ENCODE results near the gene PALM3. TPM values are rescaled to one million over a fixed set of nuclear protein-coding genes. Genes with fewer than 3 reads are reported as not detected.

PALM3 gene
- total RNA-seq, 2 experiments from 2014 or later, result not detected

DNA sequence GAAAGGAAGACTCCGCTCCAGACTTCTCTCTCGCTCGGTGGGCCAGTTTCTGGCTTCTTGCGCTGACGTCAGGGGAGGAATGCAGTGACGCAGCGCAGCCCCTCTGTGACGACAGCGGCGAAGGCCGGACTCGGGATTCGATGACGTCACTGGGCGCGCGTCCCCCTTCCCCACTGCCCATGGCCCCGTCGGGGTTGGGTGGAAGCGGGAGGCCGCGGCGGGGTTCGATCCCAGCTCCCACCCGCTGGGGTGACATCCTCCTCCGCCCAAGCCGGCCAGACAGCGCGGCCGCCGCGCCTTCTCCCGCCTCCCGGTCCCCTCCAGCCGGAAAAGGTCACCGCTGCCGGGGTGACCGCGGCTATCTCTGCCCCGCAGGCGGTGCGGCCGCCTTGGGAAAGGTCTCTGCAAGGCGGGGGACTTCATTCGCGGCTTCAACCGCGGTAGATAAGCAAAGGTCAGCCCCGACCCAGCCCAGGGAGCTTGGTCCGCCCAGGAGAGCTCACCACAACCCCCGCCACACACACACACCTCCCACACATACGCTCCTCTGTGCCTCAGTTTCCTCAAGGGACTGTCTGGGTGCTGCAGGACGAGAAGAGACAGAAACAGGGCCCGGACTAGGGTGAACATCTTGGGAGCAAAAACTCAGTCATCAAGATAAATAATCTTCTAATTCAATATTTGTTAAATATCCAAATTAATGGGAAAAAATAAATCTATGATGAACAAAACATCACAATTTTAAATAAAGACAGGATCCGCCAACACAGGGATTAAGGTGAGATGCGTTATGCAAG, 54.9 kb downstream of the PALM3 start:
- TF ChIP-seq CTCF (IDR thresholded peaks at IDR 0.05), result no peak
- no peaks in the 10 kb centered on the region for H3K27me3 Mint-ChIP-seq
- ATAC-seq (peak; percentile 9), DNase-seq (peak; percentile 39)
- ChIA-PET POLR2A (interaction anchor here (0.6 to 9.9 kb wide), 6 partner anchors 20 to 129 kb away, joined by 3 to 96 read pairs (median 4); partner anchors contain the start of gene IL27RA), CTCF (interaction anchor here (1.0 to 1.7 kb wide), 4 partner anchors 24 to 104 kb away, joined by 3 to 10 read pairs (median 4); partner anchors contain the start of gene IL27RA)
- no peaks in the 10 kb centered on the region for H3K36me3 Mint-ChIP-seq (ENCODE audit: low read depth)
- H3K4me3 Mint-ChIP-seq, result peak overlapping the region; percentile 88
- peak overlapping the region; percentile 98 for H3K27ac Mint-ChIP-seq
- intact Hi-C loops (cut with micrococcal nuclease), result no loop called here
- no peaks in the 10 kb centered on the region for H3K9me3 Mint-ChIP-seq
- H3K4me1 Mint-ChIP-seq (ENCODE audit: low read depth), result peaks cover 32% of the 10 kb centered on the region

- Mint-ChIP-seq H3K27me3 (no peaks in the 10 kb centered on the region), H3K36me3 (ENCODE audit: low read depth) (no peaks in the 10 kb centered on the region), H3K4me3 (peak within 1 kb of the TSS; percentile 88), H3K9me3 (no peaks in the 10 kb centered on the region), H3K27ac (peak within 1 kb of the TSS; percentile 98), H3K4me1 (ENCODE audit: low read depth) (peaks cover 38% of the 10 kb centered on the region)
- intact Hi-C loops (cut with micrococcal nuclease), result no loop called here
- ATAC-seq (peak; percentile 80), DNase-seq (peak; percentile 100)
- CTCF ChIA-PET, result interaction anchor here (1.0 to 1.7 kb wide), 3 partner anchors 25 to 75 kb away, joined by 3 to 10 read pairs (median 4); partner anchors contain the start of gene IL27RA
- POLR2A ChIA-PET, result interaction anchor here (0.6 to 9.9 kb wide), 7 partner anchors 13 to 130 kb away, joined by 3 to 96 read pairs (median 5); partner anchors contain the start of gene IL27RA
- TF ChIP-seq CTCF (IDR thresholded peaks at IDR 0.05), result no peak
Observed at GRCh38 chr19:14006085-14006765, 55.7 kb downstream of the PALM3 start, which contains the start of gene RFX1. Gene RFX1 (minus strand): TSS chr19:14006320. CDS start chr19:13993843, 12,477 bp downstream.

- Mint-ChIP-seq H3K9me3 (no peaks in the 10 kb centered on the region), H3K27me3 (no peaks in the 10 kb centered on the region), H3K27ac (peak overlapping the region; percentile 98), H3K4me1 (ENCODE audit: low read depth) (peaks cover 43% of the 10 kb centered on the region), H3K4me3 (peak overlapping the region; percentile 88), H3K36me3 (ENCODE audit: low read depth) (peaks cover 4% of the 10 kb centered on the region)
- DNase-seq, result peak; percentile 95
- no peak for TF ChIP-seq CTCF (IDR thresholded peaks at IDR 0.05)
- intact Hi-C loops (cut with micrococcal nuclease), result no loop called here
- ChIA-PET POLR2A (interaction anchor here (1.0 to 9.9 kb wide), 8 partner anchors 12 to 145 kb away, joined by 3 to 96 read pairs (median 5); partner anchors contain the start of gene IL27RA), CTCF (interaction anchor here (0.5 to 1.7 kb wide), 3 partner anchors 26 to 322 kb away, joined by 3 to 10 read pairs (median 4); partner anchors contain the start of gene IL27RA)
- ATAC-seq, result peak; percentile 57
Observed at GRCh38 chr19:14005349-14006084, 56.4 kb downstream of the PALM3 start.

DNA sequence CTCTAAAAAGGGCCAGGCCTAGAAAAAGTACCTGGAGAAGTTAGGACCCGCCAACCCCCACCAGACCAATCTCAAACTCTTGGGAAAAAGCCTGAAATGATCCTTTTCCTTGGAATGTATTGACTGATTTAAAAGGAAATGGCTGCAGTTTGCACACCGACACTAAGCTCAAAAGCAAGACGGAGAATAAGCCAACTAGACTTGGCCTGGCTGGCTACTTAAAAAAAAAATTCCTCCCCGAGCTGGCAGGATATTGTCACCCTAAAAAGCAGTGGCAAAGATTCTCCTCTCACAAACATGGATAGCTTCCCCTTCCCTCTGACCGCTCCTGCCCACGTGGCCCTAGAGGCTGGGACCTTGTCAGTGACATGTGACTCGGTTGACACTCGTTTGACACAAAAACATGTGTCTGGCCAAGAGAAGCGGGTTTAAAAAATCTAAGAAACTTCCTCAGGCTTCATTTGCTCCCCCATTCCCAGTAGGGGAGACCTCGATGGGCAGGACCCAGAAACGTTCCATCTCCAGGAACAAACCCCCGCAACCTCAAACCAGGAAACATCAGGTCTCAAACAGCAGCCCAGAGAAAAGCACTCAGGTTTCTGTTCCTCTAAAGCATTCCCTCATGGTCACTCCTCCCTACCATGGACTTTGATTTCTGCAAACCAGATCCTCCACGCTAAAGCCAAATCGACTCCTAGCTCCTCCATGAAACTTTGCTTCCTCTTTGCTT, 57.1 kb downstream of the PALM3 start:
- Mint-ChIP-seq H3K4me3 (peak overlapping the region; percentile 88), H3K9me3 (no peaks in the 10 kb centered on the region), H3K36me3 (ENCODE audit: low read depth) (peaks cover 10% of the 10 kb centered on the region), H3K27ac (peak overlapping the region; percentile 89), H3K4me1 (ENCODE audit: low read depth) (peaks cover 47% of the 10 kb centered on the region), H3K27me3 (no peaks in the 10 kb centered on the region)
- CTCF ChIA-PET, result interaction anchor here (1.1 to 2.6 kb wide), 4 partner anchors 17 to 54 kb away, joined by 3 to 11 read pairs (median 7); partner anchors contain the start of gene IL27RA
- POLR2A ChIA-PET, result interaction anchor here (1.0 to 9.9 kb wide), 6 partner anchors 12 to 144 kb away, joined by 3 to 96 read pairs (median 4); no protein-coding TSS in a partner anchor
- no peak for DNase-seq
- ATAC-seq, result no peak
- no peak for TF ChIP-seq CTCF (IDR thresholded peaks at IDR 0.05)
- intact Hi-C loops (cut with micrococcal nuclease), result no loop called here

Other genes starting within 250 kb of the PALM3 start
- gene NANOS3, start 184.9 kb downstream of the PALM3 start, total RNA-seq, result 1 to 10 TPM in 1 of 2 experiments, under 1 TPM in 1; 0.56 to 1.3 TPM
- gene BRME1, start 156.0 kb downstream of the PALM3 start, total RNA-seq, result 1 to 10 TPM; 3.6 to 5.2 TPM
- 10 to 100 TPM; 22.4 to 23.8 TPM for gene CC2D1A, start 155.9 kb downstream of the PALM3 start, total RNA-seq
- gene PODNL1, start 123.7 kb downstream of the PALM3 start, total RNA-seq, result not detected
- 10 to 100 TPM; 51.3 to 51.9 TPM for gene DCAF15, start 109.6 kb downstream of the PALM3 start, total RNA-seq
- 10 to 100 TPM; 13.3 to 14.1 TPM for gene RFX1, start 55.8 kb downstream of the PALM3 start, total RNA-seq
- not detected for gene RLN3, start 33.9 kb downstream of the PALM3 start, total RNA-seq
- 10 to 100 TPM; 46.5 to 48.2 TPM for gene IL27RA, start 30.3 kb downstream of the PALM3 start, total RNA-seq
- 1 to 10 TPM; 1.4 to 1.5 TPM for gene MISP3, start 10.7 kb upstream of the PALM3 start, total RNA-seq
- not detected for gene C19orf67, start 23.7 kb upstream of the PALM3 start, total RNA-seq
- gene SAMD1, start 28.7 kb upstream of the PALM3 start, total RNA-seq, result 10 to 100 TPM; 62.1 to 66.9 TPM
- gene PRKACA, start 55.7 kb upstream of the PALM3 start, total RNA-seq, result 10 to 100 TPM; 61.0 to 61.5 TPM
- 10 to 100 TPM; 53.5 to 55.3 TPM for gene ASF1B, start 74.5 kb upstream of the PALM3 start, total RNA-seq
- gene ADGRL1, start 144.1 kb upstream of the PALM3 start, total RNA-seq, result 10 to 100 TPM; 11.8 to 14.5 TPM